ENCODE data around the gene STXBP1. TPM values are rescaled to one million over a fixed set of nuclear protein-coding genes. Genes with fewer than 3 reads are reported as not detected.

STXBP1 gene
- total RNA-seq, 1 donor from 2014 or later: 12.0 TPM

GRCh38 chr9:127571971-127572370 is 40.1 kb upstream of the STXBP1 start:
- peaks cover 7% of the 10 kb centered on the region for H3K27me3 ChIP-seq
- no peak overlapping the region for H3K4me3 ChIP-seq
- peaks cover 20% of the 10 kb centered on the region for H3K4me1 ChIP-seq
- H3K4me2 ChIP-seq: no peak overlapping the region
- peaks cover 10% of the 10 kb centered on the region for H3K27me3 Mint-ChIP-seq (ENCODE audit: insufficient read depth, low read depth)
- TF ChIP-seq EZH2phosphoT487 (IDR thresholded peaks at IDR 0.05) (no peak), CTCF (IDR thresholded peaks at IDR 0.05) (no peak), EZH2 (IDR thresholded peaks at IDR 0.05) (no peak)
- H2AFZ ChIP-seq (replicated peaks): no peak overlapping the region
- H3K27ac ChIP-seq: no peak overlapping the region
- H3K9me3 Mint-ChIP-seq: no peaks in the 10 kb centered on the region
- no peak overlapping the region for H3K9ac ChIP-seq
- peaks cover 22% of the 10 kb centered on the region for H3K4me1 Mint-ChIP-seq
- no peaks in the 10 kb centered on the region for H3K36me3 ChIP-seq
- H3F3A ChIP-seq (ENCODE audit: low read depth): peaks cover 10% of the 10 kb centered on the region
- no peaks in the 10 kb centered on the region for H3K9me3 ChIP-seq (ENCODE audit: low read depth)
- no peak overlapping the region for H3K27ac Mint-ChIP-seq
- peaks cover 8% of the 10 kb centered on the region for H3K79me2 ChIP-seq (ENCODE audit: low read depth)
- DNase-seq (ENCODE audit: low spot score): no peak
- no peak overlapping the region for H3K4me3 Mint-ChIP-seq
- no peaks in the 10 kb centered on the region for H3K36me3 Mint-ChIP-seq
- peaks cover 10% of the 10 kb centered on the region for H4K20me1 ChIP-seq (ENCODE audit: low read depth)

GRCh38 chr9:127572961-127573721 is 38.9 kb upstream of the STXBP1 start:
- H3K27ac Mint-ChIP-seq: no peak overlapping the region
- no peaks in the 10 kb centered on the region for H3K36me3 Mint-ChIP-seq
- no peaks in the 10 kb centered on the region for H3K9me3 Mint-ChIP-seq
- peaks cover under 1% of the 10 kb centered on the region for H4K20me1 ChIP-seq (ENCODE audit: low read depth)
- no peaks in the 10 kb centered on the region for H3K36me3 ChIP-seq
- peaks cover 10% of the 10 kb centered on the region for H3K27me3 Mint-ChIP-seq (ENCODE audit: insufficient read depth, low read depth)
- H3K27ac ChIP-seq: no peak overlapping the region
- no peaks in the 10 kb centered on the region for H3K9me3 ChIP-seq (ENCODE audit: low read depth)
- H3K79me2 ChIP-seq (ENCODE audit: low read depth): peaks cover 3% of the 10 kb centered on the region
- H3K9ac ChIP-seq: no peak overlapping the region
- peaks cover 15% of the 10 kb centered on the region for H3K4me1 Mint-ChIP-seq
- peaks cover 3% of the 10 kb centered on the region for H3F3A ChIP-seq (ENCODE audit: low read depth)
- no peak overlapping the region for H3K4me3 Mint-ChIP-seq
- no peak overlapping the region for H2AFZ ChIP-seq (replicated peaks)
- DNase-seq (ENCODE audit: low spot score): no peak
- H3K4me3 ChIP-seq: no peak overlapping the region
- H3K27me3 ChIP-seq: peaks cover 3% of the 10 kb centered on the region
- TF ChIP-seq EZH2phosphoT487 (IDR thresholded peaks at IDR 0.05) (no peak), EZH2 (IDR thresholded peaks at IDR 0.05) (no peak), CTCF (IDR thresholded peaks at IDR 0.05) (no peak)
- H3K4me1 ChIP-seq: peaks cover 9% of the 10 kb centered on the region
- H3K4me2 ChIP-seq: no peak overlapping the region

- Histone ChIP-seq H3F3A (ENCODE audit: low read depth) (peaks cover 9% of the 10 kb centered on the region), H3K27ac (no peak overlapping the region), H3K36me3 (no peaks in the 10 kb centered on the region), H3K4me3 (no peak overlapping the region), H3K27me3 (no peaks in the 10 kb centered on the region), H2AFZ (replicated peaks) (no peak overlapping the region), H4K20me1 (ENCODE audit: low read depth) (no peaks in the 10 kb centered on the region), H3K4me2 (no peak overlapping the region), H3K9me3 (ENCODE audit: low read depth) (no peaks in the 10 kb centered on the region), H3K79me2 (ENCODE audit: low read depth) (no peaks in the 10 kb centered on the region), H3K9ac (no peak overlapping the region), H3K4me1 (peaks cover 12% of the 10 kb centered on the region)
- peak overlapping the region; percentile 53 for H3K27ac Mint-ChIP-seq
- TF ChIP-seq EZH2 (IDR thresholded peaks at IDR 0.05) (no peak), EZH2phosphoT487 (IDR thresholded peaks at IDR 0.05) (no peak), CTCF (IDR thresholded peaks at IDR 0.05) (no peak)
- no peaks in the 10 kb centered on the region for H3K9me3 Mint-ChIP-seq
- no peak overlapping the region for H3K4me3 Mint-ChIP-seq
- no peaks in the 10 kb centered on the region for H3K36me3 Mint-ChIP-seq
- peaks cover 24% of the 10 kb centered on the region for H3K4me1 Mint-ChIP-seq
- H3K27me3 Mint-ChIP-seq (ENCODE audit: insufficient read depth, low read depth): peaks cover 7% of the 10 kb centered on the region
- no peak for DNase-seq (ENCODE audit: low spot score)
These were observed 37.7 kb upstream of the STXBP1 start for GRCh38 chr9:127574072-127574993.

Data from neural progenitor cell (in vitro differentiated cells).